Ascending aorta (tissue), 2 donors: ENCODE data around the gene CHCHD1. TPM values are rescaled to one million over a fixed set of nuclear protein-coding genes. Genes with fewer than 3 reads are reported as not detected.

Experiments
- DNase-seq, 2 donors: peaks; one replicate each; pipeline ENCODE4 v3.0.0-alpha.2; 2019; ENCODE audit warnings: low spot score in 2 of 2
- H3K27ac ChIP-seq, 2 donors: fragments of 200-600 bp; sonication (generic); one replicate each; pipeline ENCODE4 v1.5.1; 2016 to 2017; ENCODE audit warnings: mild to moderate bottlenecking in 1 of 2
- H3K27me3 ChIP-seq: fragments of 200-600 bp; sonication (generic); one replicate; pipeline ENCODE4 v1.5.1; 2017
- H3K36me3 ChIP-seq, 2 donors: fragments of 200-600 bp; sonication (generic); one replicate each; pipeline ENCODE4 v1.5.1; 2016
- H3K4me1 ChIP-seq, 2 donors: fragments of 200-600 bp; sonication (generic); one replicate each; pipeline ENCODE4 v1.5.1; 2016 to 2017; ENCODE audit warnings: mild to moderate bottlenecking in 1 of 2
- H3K4me3 ChIP-seq, 2 donors: fragments of 200-600 bp; sonication (generic); one replicate each; pipeline ENCODE4 v1.5.1; 2016 to 2017; ENCODE audit warnings: mild to moderate bottlenecking in 1 of 2
- H3K9me3 ChIP-seq, 2 donors: fragments of 200-600 bp; sonication (generic); one replicate each; pipeline ENCODE4 v1.5.1; 2016
- CTCF ChIP-seq, 3 experiments: fragments of 200-600 bp in 2 of 3; fragments of 450-650 bp in 1 of 3; sonication (generic) in 2 of 3; IDR thresholded peaks; one replicate each; pipeline ENCODE4 v1.5.1; 2016 to 2019; ENCODE audit warnings: antibody characterized with exemption in 3 of 3, mild to moderate bottlenecking in 1 of 3, moderate library complexity in 1 of 3
- intact Hi-C: fragments of 100-400 bp; cut with DNase I; formaldehyde crosslinking; loops from one replicate; pipeline ENCODE4 v1.15.1; 2023
- total RNA-seq: library from RNA; depleted of rRNA; stranded (reverse); fragments of >200 nt; gene quantifications from one replicate; pipeline ENCODE4 v1.1.0, GENCODE V29; 2016

The CHCHD1 gene
- total RNA-seq, 1 donor from 2014 or later = 24.5 TPM

GRCh38 chr10:73800560-73801252 is 18.9 kb downstream of the CHCHD1 start:
- Histone ChIP-seq H3K4me1 (no peaks in the 10 kb centered on the region), H3K27ac (no peak overlapping the region), H3K9me3 (no peaks in the 10 kb centered on the region), H3K27me3 (no peaks in the 10 kb centered on the region), H3K36me3 (peaks cover 91 to 96% of the 10 kb centered on the region in 2 donors), H3K4me3 (no peak overlapping the region)
- TF ChIP-seq CTCF (IDR thresholded peaks at IDR 0.05) = no peak
- intact Hi-C loops = no loop called here
- no peak for DNase-seq

DNA sequence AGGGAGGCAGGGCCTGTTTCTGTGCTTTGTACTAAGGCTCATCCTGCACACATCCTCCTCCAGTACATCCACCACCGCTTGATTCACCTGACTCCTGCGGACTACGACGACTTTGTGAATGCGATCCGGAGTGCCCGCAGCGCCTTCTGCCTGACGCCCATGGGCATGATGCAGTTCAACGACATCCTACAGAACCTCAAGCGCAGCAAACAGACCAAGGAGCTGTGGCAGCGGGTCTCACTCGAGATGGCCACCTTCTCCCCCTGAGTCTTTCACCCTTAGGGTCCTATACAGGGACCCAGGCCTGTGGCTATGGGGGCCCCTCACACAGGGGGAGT is 19.4 kb downstream of the CHCHD1 start:
- no peaks in the 10 kb centered on the region for H3K27me3 ChIP-seq
- no peak overlapping the region for H3K27ac ChIP-seq
- H3K4me3 ChIP-seq = no peak overlapping the region
- TF ChIP-seq CTCF (IDR thresholded peaks at IDR 0.05) = no peak
- H3K9me3 ChIP-seq = no peaks in the 10 kb centered on the region
- intact Hi-C loops = no loop called here
- DNase-seq = no peak
- H3K36me3 ChIP-seq = peaks cover 90 to 96% of the 10 kb centered on the region in 2 donors
- no peaks in the 10 kb centered on the region for H3K4me1 ChIP-seq

DNA sequence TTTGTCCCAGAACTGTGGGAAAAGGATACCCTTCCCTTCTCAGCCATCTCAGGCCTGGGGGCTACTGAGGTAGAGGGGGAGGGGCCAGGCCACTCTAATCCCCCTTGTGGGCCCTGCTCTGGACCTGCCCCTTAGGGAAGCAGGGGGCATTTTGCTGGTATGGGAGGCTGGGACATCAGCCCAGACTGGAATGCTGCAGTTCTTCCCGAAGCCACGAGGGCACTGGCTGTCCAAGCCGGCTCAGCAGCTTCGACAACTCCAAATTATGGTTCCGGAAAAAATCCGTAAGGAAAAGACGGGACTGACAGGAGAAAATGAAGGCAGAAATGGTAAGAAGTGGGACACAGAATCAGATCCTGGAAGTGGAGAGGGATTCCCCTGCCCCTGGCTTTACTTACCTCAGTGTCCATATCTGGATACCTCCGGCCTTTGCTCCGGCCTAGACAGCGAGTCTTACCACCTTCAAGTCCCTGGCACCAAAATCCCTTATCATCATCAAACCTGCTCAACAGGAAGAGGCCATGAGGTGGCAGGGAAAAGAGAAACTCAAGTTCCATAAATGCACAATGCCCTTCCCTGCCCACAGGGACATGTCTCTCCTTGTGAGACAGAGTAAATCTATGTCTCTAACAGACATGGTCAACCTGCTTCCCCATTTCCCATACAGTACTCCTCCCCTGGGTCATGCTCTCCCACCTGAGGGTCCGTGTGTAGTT is 20.6 kb downstream of the CHCHD1 start:
- intact Hi-C loops = no loop called here
- no peaks in the 10 kb centered on the region for H3K27me3 ChIP-seq
- peaks cover 0 to 4% of the 10 kb centered on the region in 2 donors for H3K4me1 ChIP-seq
- H3K4me3 ChIP-seq = no peak overlapping the region
- H3K36me3 ChIP-seq = peaks cover 90 to 96% of the 10 kb centered on the region in 2 donors
- H3K27ac ChIP-seq = no peak overlapping the region
- TF ChIP-seq CTCF (IDR thresholded peaks at IDR 0.05) = no peak
- no peaks in the 10 kb centered on the region for H3K9me3 ChIP-seq
- no peak for DNase-seq

DNA sequence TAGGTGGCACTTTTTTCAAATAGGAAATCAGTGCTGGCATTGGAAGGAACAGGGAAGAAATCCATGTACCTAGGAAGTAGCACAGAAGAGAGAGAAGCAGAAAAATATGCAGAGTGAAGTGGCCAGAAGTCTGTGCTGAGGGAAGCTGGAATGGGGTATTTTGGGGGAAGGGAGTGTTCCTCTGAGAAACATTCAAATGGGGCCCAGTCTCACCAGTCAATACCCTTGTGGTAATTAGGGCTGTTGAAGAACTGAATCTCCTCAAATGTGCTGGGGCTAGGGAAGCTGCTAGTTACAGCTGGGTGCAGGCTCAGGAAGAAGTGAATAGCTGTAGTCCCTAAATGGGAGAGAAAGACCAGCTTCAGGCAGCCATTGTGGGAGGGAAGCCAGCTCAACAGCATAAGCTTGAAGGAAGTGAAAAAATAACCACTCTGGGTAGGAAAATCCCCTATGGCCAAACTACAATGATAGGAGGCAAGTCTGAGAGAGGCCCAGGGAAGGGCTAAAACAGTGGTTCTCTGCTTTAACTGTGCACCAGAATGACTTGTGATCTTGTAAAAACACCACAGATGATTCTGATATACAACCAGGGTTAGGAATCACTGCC is 21.9 kb downstream of the CHCHD1 start:
- TF ChIP-seq CTCF (IDR thresholded peaks at IDR 0.05) = no peak
- H3K9me3 ChIP-seq = no peaks in the 10 kb centered on the region
- peaks cover 90 to 97% of the 10 kb centered on the region in 2 donors for H3K36me3 ChIP-seq
- no peak for DNase-seq
- no peak overlapping the region for H3K4me3 ChIP-seq
- peaks cover 0 to 4% of the 10 kb centered on the region in 2 donors for H3K4me1 ChIP-seq
- no peaks in the 10 kb centered on the region for H3K27me3 ChIP-seq
- intact Hi-C loops = no loop called here
- H3K27ac ChIP-seq = no peak overlapping the region

DNA sequence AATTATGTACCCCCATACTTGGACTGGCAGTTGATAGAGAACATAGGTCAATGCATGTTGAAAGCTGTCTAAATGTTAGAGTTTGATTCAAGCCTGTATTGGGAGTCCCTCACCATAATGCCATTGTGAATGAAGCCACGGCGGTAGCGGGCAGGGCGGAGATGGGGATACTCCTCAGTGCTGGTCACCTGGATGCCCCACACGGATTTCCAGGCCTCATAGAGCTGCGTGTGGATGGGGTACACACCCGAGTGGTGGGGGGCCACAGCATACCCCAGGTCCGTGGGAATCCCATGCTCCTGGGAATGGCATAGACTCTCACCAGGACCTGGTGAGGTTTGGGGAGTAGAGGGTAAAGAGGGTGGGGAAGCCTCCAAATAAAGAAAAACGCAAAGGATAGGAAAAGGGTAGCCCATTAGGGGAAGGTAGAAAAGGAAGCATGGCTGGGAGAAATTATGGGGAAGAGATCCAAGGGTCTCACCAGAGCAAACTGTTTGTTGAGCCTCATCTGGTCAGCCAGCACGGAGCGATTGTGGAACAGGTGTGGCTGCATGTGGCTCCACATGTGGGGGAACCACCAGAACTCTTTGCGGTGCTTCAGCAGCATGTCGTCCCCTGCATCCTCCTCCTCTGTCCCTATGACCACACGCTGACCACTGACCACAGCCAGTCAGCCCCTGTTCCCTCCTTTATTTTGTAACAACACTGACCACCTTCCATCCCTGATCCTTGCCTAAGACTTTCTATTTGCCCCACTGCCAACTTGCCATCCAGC is 24.5 kb downstream of the CHCHD1 start:
- intact Hi-C loops = no loop called here
- Histone ChIP-seq H3K4me3 (no peak overlapping the region), H3K4me1 (peaks cover 8 to 19% of the 10 kb centered on the region in 2 donors), H3K27me3 (no peaks in the 10 kb centered on the region), H3K36me3 (peaks cover 65 to 73% of the 10 kb centered on the region in 2 donors), H3K27ac (no peak overlapping the region), H3K9me3 (no peaks in the 10 kb centered on the region)
- DNase-seq = no peak
- no peak for TF ChIP-seq CTCF (IDR thresholded peaks at IDR 0.05)
